HUES6 (cell line): ENCODE data around the gene GORAB.

Experiments
- H3K27ac ChIP-seq: 2 replicates; pipeline ENCODE4 v1.7.0; 2013; ENCODE audit warnings: low read depth, mild to moderate bottlenecking, low read length, inconsistent platforms
- H3K27me3 ChIP-seq: 2 replicates; pipeline ENCODE4 v1.6.1; 2013; ENCODE audit warnings: low read length; ENCODE audit not compliant: control insufficient read depth, insufficient read depth
- H3K36me3 ChIP-seq: 2 replicates; pipeline ENCODE4 v1.6.1; 2013; ENCODE audit warnings: low read length; ENCODE audit not compliant: control insufficient read depth, insufficient read depth
- H3K4me1 ChIP-seq: 2 replicates; pipeline ENCODE4 v1.6.1; 2013; ENCODE audit warnings: low read length; ENCODE audit not compliant: control insufficient read depth, insufficient read depth
- H3K4me3 ChIP-seq: 2 replicates; pipeline ENCODE4 v1.5.1; 2013; ENCODE audit warnings: low read depth, low read length
- H3K9ac ChIP-seq: one replicate; pipeline ENCODE4 v1.6.1; 2013; ENCODE audit warnings: mild to moderate bottlenecking, low read length
- H3K9me3 ChIP-seq: 2 replicates; pipeline ENCODE4 v1.6.1; 2013; ENCODE audit warnings: low read depth, low read length; ENCODE audit not compliant: control insufficient read depth, insufficient read depth

GORAB gene

GRCh38 chr1:170592591-170593111, 60.7 kb downstream of the GORAB start:
- Histone ChIP-seq H3K4me1 (no peaks in the 10 kb centered on the region; the same call in 1 of the 2 replicates), H3K4me3 (no peak overlapping the region), H3K27me3 (peaks cover 34% of the 10 kb centered on the region), H3K36me3 (no peaks in the 10 kb centered on the region), H3K9me3 (no peaks in the 10 kb centered on the region), H3K9ac (no peak overlapping the region), H3K27ac (peak overlapping the region; percentile 47; the same call in 1 of the 2 replicates)

- Histone ChIP-seq H3K4me3 (no peak overlapping the region), H3K4me1 (no peaks in the 10 kb centered on the region; the same call in 1 of the 2 replicates)
These were observed 61.4 kb downstream of the GORAB start for GRCh38 chr1:170593173-170594011.

DNA sequence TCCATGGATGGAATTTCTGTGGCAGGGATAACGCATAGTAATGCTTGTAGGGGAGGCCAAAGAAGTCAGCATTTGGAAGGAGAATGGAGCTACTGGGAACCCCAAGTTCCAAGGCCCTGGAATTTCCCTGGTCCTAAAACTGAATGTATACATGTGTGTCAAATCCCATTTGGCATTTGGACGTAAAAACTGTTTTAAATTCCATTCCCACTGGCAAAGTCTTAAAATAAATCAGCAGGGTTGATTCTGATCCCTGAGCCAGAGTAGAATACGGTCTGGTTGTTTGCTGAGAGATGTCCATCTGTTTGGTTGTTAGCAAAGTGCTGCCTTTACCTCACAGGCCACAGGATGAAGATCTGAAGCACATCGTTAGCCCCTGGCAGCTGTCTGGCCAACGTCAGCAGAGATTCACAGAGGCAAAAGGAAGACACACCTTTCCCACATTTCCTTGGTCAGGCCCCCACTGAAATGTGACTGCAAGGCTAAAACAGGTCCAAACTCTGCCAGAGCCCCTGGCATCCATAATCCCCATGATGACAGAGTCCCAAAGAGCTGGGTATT, 62.2 kb downstream of the GORAB start:
- no peaks in the 10 kb centered on the region for H3K9me3 ChIP-seq
- no peak overlapping the region for H3K9ac ChIP-seq
- H3K36me3 ChIP-seq, result no peaks in the 10 kb centered on the region
- H3K4me1 ChIP-seq, result no peaks in the 10 kb centered on the region; the same call in 1 of the 2 replicates
- H3K27ac ChIP-seq, result no peak overlapping the region
- H3K27me3 ChIP-seq, result peaks cover 19% of the 10 kb centered on the region
- H3K4me3 ChIP-seq, result no peak overlapping the region

More at GRCh38 chr1:170593173-170594011, 61.4 kb downstream of the GORAB start:
- Histone ChIP-seq H3K9me3 (no peaks in the 10 kb centered on the region), H3K27me3 (peaks cover 26% of the 10 kb centered on the region), H3K36me3 (no peaks in the 10 kb centered on the region), H3K9ac (no peak overlapping the region), H3K27ac (no peak overlapping the region)

GRCh38 chr1:170596701-170597100, 64.7 kb downstream of the GORAB start:
- no peaks in the 10 kb centered on the region for H3K36me3 ChIP-seq
- H3K9me3 ChIP-seq, result peaks cover 9% of the 10 kb centered on the region
- H3K4me3 ChIP-seq, result no peak overlapping the region
- no peaks in the 10 kb centered on the region; the same call in 1 of the 2 replicates for H3K4me1 ChIP-seq
- H3K27ac ChIP-seq, result no peak overlapping the region
- H3K9ac ChIP-seq, result no peak overlapping the region
- H3K27me3 ChIP-seq, result no peaks in the 10 kb centered on the region

DNA sequence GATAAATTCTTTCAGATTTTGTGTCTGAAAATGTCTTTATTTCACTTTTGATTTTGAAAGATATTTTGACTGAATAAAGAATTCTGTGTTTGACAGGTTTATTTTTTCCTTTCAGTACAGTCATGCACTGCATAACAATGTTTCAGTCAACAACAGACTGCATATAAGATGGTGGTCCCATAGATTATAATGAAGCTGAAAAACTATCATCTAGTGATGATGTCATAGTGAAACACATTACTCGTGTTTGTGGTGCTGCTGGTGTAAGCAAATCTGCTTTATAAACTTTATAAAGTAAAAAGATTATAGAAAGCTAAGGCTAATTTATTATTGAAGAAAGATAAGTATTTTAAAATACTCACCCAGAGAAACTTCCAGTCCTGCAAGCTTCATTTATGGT, 66.7 kb downstream of the GORAB start:
- Histone ChIP-seq H3K36me3 (no peaks in the 10 kb centered on the region), H3K27ac (no peak overlapping the region), H3K27me3 (no peaks in the 10 kb centered on the region), H3K9me3 (peaks cover 25% of the 10 kb centered on the region), H3K4me3 (no peak overlapping the region), H3K9ac (no peak overlapping the region), H3K4me1 (no peaks in the 10 kb centered on the region; the same call in 1 of the 2 replicates)

DNA sequence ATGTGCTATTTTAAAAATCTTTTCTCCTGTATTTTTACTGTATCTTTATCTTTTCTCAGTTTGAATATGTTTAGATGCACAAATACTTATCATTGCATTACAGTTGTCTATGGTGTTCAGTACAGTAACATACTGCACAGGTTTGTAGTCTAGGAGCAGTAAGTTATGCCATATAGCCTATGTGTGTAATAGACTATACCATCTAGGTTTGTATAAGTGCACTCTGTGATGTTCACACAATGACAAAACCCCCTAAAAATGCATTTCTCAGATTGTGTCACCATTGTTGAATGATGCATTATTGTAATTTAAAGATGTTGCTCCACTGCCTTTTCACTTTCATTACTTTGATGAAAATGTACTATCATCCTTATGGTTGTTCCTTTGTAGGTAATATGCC, 67.1 kb downstream of the GORAB start:
- Histone ChIP-seq H3K27me3 (no peaks in the 10 kb centered on the region), H3K9me3 (peaks cover 25% of the 10 kb centered on the region), H3K4me1 (no peaks in the 10 kb centered on the region), H3K36me3 (no peaks in the 10 kb centered on the region), H3K9ac (no peak overlapping the region), H3K27ac (no peak overlapping the region), H3K4me3 (no peak overlapping the region)

GRCh38 chr1:170601866-170602265, 69.9 kb downstream of the GORAB start:
- Histone ChIP-seq H3K9me3 (peaks cover 25% of the 10 kb centered on the region), H3K4me1 (no peaks in the 10 kb centered on the region), H3K27me3 (no peaks in the 10 kb centered on the region), H3K9ac (no peak overlapping the region), H3K4me3 (no peak overlapping the region), H3K27ac (no peak overlapping the region), H3K36me3 (no peaks in the 10 kb centered on the region)
